Omental fat pad (tissue), 4 donors: ENCODE results near the gene UGT1A7. TPM values are rescaled to one million over a fixed set of nuclear protein-coding genes. Genes with fewer than 3 reads are reported as not detected.

Source experiments
- ATAC-seq: fragments of 150-250 bp; one replicate; pipeline ENCODE4 v1.9.1; 2016; ENCODE audit warnings: mild to moderate bottlenecking, moderate library complexity; ENCODE audit not compliant: low FRiP score
- DNase-seq: peaks from one replicate; pipeline ENCODE4 v3.0.0-alpha.2; 2019; ENCODE audit warnings: low spot score
- CTCF ChIP-seq, 3 donors: fragments of 450-650 bp; IDR thresholded peaks; one replicate each; pipeline ENCODE4 v1.5.1; 2016 to 2017; ENCODE audit warnings: antibody characterized with exemption in 3 of 3, mild to moderate bottlenecking in 3 of 3, moderate library complexity in 2 of 3
- total RNA-seq, 4 donors: library from RNA; depleted of rRNA; stranded (reverse); fragments of >200 nt; gene quantifications; one replicate each; pipeline ENCODE4 v1.1.0, GENCODE V29; 2016

The UGT1A7 gene
- total RNA-seq, 4 donors from 2014 or later: not detected

GRCh38 chr2:233817361-233817911, 135.7 kb downstream of the UGT1A7 start:
- TF ChIP-seq CTCF (IDR thresholded peaks at IDR 0.05): no peak
- ATAC-seq (no peak), DNase-seq (peak; percentile 8)

- DNase-seq: no peak
Measured at GRCh38 chr2:233817995-233818638, 136.4 kb downstream of the UGT1A7 start.

DNA sequence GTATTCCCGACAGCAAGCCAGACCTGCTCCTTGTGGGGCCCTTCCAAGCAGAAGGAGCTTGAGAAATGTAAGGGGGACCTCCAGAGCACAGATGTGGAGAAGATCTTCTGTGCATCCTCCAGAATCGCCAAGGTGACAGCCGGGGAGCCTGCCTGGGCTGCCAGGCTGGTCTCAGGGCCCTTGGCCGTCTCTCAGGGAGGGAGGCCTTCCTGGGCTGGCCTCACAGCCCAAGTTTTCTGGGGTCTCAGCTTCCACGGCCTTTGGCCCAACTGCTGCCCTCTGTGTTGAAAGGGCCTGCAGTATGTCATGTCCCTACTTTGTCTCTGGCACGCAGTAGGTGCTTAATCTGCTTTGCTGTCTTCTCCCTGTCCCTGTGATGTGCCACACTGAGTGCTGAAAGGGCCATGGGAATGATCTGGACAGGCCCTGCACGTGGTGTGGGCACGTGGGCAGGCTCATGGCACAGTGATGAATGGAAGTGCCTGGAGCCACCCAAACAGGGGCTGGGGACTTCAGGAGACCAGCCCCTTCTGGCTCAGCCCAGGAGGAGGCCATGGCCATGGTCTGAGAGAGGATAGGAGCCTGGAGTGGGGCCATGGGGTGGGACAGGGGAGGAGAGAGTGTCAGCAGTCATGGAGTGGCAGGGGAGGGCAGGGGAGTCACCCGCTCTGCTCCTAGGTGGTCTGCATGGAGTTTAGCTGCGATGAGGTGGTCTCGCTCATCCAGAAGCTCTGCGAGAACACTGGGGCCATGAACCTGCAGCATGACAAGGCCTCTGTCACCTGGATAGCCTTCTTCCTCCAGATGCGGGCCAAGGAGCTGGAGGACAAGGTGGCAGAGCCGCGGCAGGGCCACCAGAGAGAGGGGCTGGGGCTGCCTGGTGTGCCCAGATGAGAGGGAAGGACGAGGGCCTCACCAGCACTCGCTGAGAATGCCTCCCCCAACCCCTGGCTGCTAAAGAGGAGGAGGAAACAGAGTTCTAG, 137.2 kb downstream of the UGT1A7 start:
- no peak for ATAC-seq
- TF ChIP-seq CTCF (IDR thresholded peaks at IDR 0.05): no peak
- no peak for DNase-seq

More at GRCh38 chr2:233817995-233818638, 136.4 kb downstream of the UGT1A7 start:
- no peak for ATAC-seq
- TF ChIP-seq CTCF (IDR thresholded peaks at IDR 0.05): no peak

DNA sequence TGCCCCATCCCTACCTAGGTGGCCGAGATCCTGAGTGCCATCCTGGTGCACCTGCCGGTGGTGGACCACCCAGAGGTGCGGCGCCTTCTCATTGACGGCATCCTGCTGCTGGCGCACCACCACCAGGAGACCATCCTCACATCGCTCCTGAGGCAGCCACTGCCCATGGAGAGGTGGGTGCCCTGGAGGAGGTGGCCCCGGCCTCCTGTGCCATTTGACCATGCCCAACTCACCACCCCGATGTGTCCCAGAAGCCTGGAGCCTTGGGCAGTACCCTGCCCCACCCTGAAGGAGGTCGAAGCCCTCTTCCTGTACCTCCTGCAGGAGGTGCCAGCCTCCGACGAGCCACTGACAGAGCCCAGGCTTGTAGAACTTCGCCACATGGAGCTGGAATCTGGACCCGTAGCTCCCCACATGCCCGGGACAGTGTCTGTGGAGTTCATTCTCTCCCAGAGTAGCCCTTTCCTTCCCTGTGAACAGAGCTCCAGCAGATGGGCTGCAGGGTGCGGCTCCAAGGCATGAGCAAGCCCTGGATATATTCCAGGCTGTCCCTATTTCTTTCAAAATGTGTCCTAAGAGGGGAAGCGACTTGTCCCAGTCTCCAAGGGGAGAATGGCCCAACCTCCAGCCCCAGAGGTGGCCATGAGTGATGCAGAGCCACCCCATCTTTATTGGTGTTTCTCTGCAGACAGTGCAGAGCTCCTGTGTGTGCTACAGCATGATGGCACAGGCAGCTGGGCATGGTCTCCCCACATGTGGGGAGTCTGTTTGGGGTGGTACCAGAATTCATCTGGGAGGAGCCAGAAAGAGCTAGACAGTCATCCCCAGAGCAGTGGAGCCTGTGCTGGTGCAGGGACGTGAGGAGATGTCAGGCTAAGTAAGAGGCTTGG, 138.4 kb downstream of the UGT1A7 start:
- no peak for DNase-seq
- TF ChIP-seq CTCF (IDR thresholded peaks at IDR 0.05): no peak
- no peak for ATAC-seq

- DNase-seq (no peak), ATAC-seq (no peak)
- TF ChIP-seq CTCF (IDR thresholded peaks at IDR 0.05): no peak
Measured at GRCh38 chr2:233820774-233821105, 139.0 kb downstream of the UGT1A7 start.

GRCh38 chr2:233821196-233821595, 139.5 kb downstream of the UGT1A7 start:
- ATAC-seq: no peak
- no peak for DNase-seq
- no peak for TF ChIP-seq CTCF (IDR thresholded peaks at IDR 0.05)
